Liver (tissue), 9 donors: ENCODE measurements around the gene XYLT2. TPM values are rescaled to one million over a fixed set of nuclear protein-coding genes. Genes with fewer than 3 reads are reported as not detected.

ENCODE experiments used
- DNase-seq: peaks from one replicate; pipeline ENCODE4 v3.0.0-alpha.2; 2017; ENCODE audit warnings: low spot score
- H3K27ac ChIP-seq, 2 donors: one replicate each; pipeline ENCODE4 v1.7.0; 2013; ENCODE audit warnings: inconsistent platforms in 2 of 2, low read length in 2 of 2, control low read depth in 1 of 2, low read depth in 1 of 2, mild to moderate bottlenecking in 1 of 2
- H3K27me3 ChIP-seq, 4 donors: one replicate each; pipeline versions ENCODE4 v1.6.1 to v1.7.0; 2013; ENCODE audit warnings: low read length in 3 of 4, inconsistent platforms in 1 of 4, mild to moderate bottlenecking in 1 of 4, moderate library complexity in 1 of 4; ENCODE audit not compliant: control insufficient read depth in 4 of 4, insufficient read depth in 4 of 4
- H3K36me3 ChIP-seq, 4 donors: one replicate each; pipeline versions ENCODE4 v1.6.1 to v1.7.0; 2013; ENCODE audit warnings: low read length in 3 of 4, mild to moderate bottlenecking in 3 of 4, low read depth in 1 of 4, moderate library complexity in 1 of 4; ENCODE audit not compliant: control insufficient read depth in 4 of 4, insufficient read depth in 3 of 4
- H3K4me1 ChIP-seq, 4 donors: one replicate each; pipeline versions ENCODE4 v1.6.1 to v1.7.0; 2013; ENCODE audit warnings: low read length in 3 of 4, mild to moderate bottlenecking in 3 of 4, moderate library complexity in 1 of 4; ENCODE audit not compliant: control insufficient read depth in 4 of 4, insufficient read depth in 4 of 4
- H3K4me3 ChIP-seq, 3 donors: one replicate each; pipeline versions ENCODE4 v1.6.1 to v1.7.0; 2013; ENCODE audit warnings: low read length in 3 of 3, control low read depth in 1 of 3, low read depth in 1 of 3, mild to moderate bottlenecking in 1 of 3
- H3K9ac ChIP-seq, 2 donors: one replicate each; pipeline ENCODE4 v1.7.0; 2013; ENCODE audit warnings: low read length in 2 of 2, mild to moderate bottlenecking in 2 of 2, moderate library complexity in 2 of 2, control low read depth in 1 of 2, low read depth in 1 of 2
- H3K9me3 ChIP-seq, 4 donors: one replicate each; pipeline versions ENCODE4 v1.6.1 to v1.7.0; 2013; ENCODE audit warnings: low read length in 3 of 4; ENCODE audit not compliant: control insufficient read depth in 4 of 4
- CTCF ChIP-seq: fragments of 150-350 bp; IDR thresholded peaks from 2 replicates; pipeline ENCODE4 v1.5.1; 2017; ENCODE audit warnings: improper control_type of control experiment, low read depth, low read length; ENCODE audit not compliant: missing input control
- FOXA1 ChIP-seq: IDR thresholded peaks from 2 replicates; pipeline ENCODE4 v1.6.1; 2016; ENCODE audit warnings: antibody characterized with exemption
- FOXA2 ChIP-seq: IDR thresholded peaks from 2 replicates; pipeline ENCODE4 v1.6.1; 2016; ENCODE audit warnings: antibody characterized with exemption
- HNF4A ChIP-seq, 2 donors: conservative IDR thresholded peaks; 2 replicates each; pipeline ENCODE4 v1.6.1; 2016; ENCODE audit warnings: antibody characterized with exemption in 2 of 2, mild to moderate bottlenecking in 2 of 2
- HNF4G ChIP-seq: IDR thresholded peaks from 2 replicates; pipeline ENCODE4 v1.6.1; 2016; ENCODE audit warnings: antibody characterized with exemption
- JUND ChIP-seq, 2 donors: IDR thresholded peaks; 2 replicates each; pipeline ENCODE4 v1.6.1; 2016; ENCODE audit warnings: antibody characterized with exemption in 2 of 2
- MAX ChIP-seq: IDR thresholded peaks from 2 replicates; pipeline ENCODE4 v1.6.1; 2016; ENCODE audit warnings: antibody characterized with exemption
- NR2F2 ChIP-seq: IDR thresholded peaks from 2 replicates; pipeline ENCODE4 v1.6.1; 2016; ENCODE audit warnings: antibody characterized with exemption
- RAD21 ChIP-seq, 2 donors: IDR thresholded peaks; 2 replicates each; pipeline ENCODE4 v1.6.1; 2016; ENCODE audit warnings: antibody characterized with exemption in 2 of 2, mild to moderate bottlenecking in 2 of 2
- REST ChIP-seq: IDR thresholded peaks from 2 replicates; pipeline ENCODE4 v1.6.1; 2016; ENCODE audit warnings: antibody characterized with exemption, mild to moderate bottlenecking
- SP1 ChIP-seq: IDR thresholded peaks from 2 replicates; pipeline ENCODE4 v1.6.1; 2018; ENCODE audit warnings: antibody characterized with exemption, mild to moderate bottlenecking
- TAF1 ChIP-seq: conservative IDR thresholded peaks from 2 replicates; pipeline ENCODE4 v1.6.1; 2016; ENCODE audit warnings: antibody characterized with exemption, mild to moderate bottlenecking
- YY1 ChIP-seq: IDR thresholded peaks from 2 replicates; pipeline ENCODE4 v1.6.1; 2016; ENCODE audit warnings: antibody characterized with exemption, mild to moderate bottlenecking
- ZBTB33 ChIP-seq: IDR thresholded peaks from 2 replicates; pipeline ENCODE4 v1.6.1; 2016; ENCODE audit warnings: antibody characterized with exemption
- WGBS: extraction: QIAGEN DNeasy Blood & Tissue Kit; methylation state at CpG from one replicate; pipeline ENCODE4 v1.1.7; 2013; 5-methylcytosine and 5-hydroxymethylcytosine counted together
- polyA plus RNA-seq, 2 donors: library from polyadenylated mRNA; stranded (reverse) in 1 of 2; unstranded in 1 of 2; fragments of 200-250 nt in 1 of 2; fragments of >200 nt in 1 of 2; fragmentation: Nextera tagmentation in 1 of 2; extraction: Ambion mirVana in 1 of 2; gene quantifications; one replicate each; pipeline versions ENCODE4 v1.2.1 to v1.2.3, GENCODE V29; 2013 to 2015
- total RNA-seq, 2 donors: library from RNA; depleted of rRNA; stranded (reverse); fragments of >200 nt; gene quantifications; one replicate each; pipeline ENCODE4 v1.2.3, GENCODE V29; 2014
- TF ChIP-seq, protein P1 (sequence below): IDR thresholded peaks from 2 replicates; pipeline ENCODE4 v1.6.1; 2016; ENCODE audit warnings: antibody characterized with exemption
- donor health status: healthy.
- donor health status: healthy.
- donor health status: healthy.
- donor health status: healthy.
- donor health status: healthy.

The XYLT2 gene
- total and polyA plus RNA-seq, 4 donors: 5.3 to 11.3 (median 8.2) TPM

GRCh38 chr17:50355336-50355700, 9.4 kb downstream of the XYLT2 start:
- WGBS: 93% methylated on average over 4 of the region's 4 CpGs
- DNase-seq: no peak
- Histone ChIP-seq H3K36me3 (peaks cover 1 to 39% (median 15%) of the 10 kb centered on the region in 4 donors), H3K4me3 (no peak overlapping the region), H3K9ac (no peak overlapping the region), H3K9me3 (no peaks in the 10 kb centered on the region), H3K4me1 (peaks cover 0 to 6% (median 3%) of the 10 kb centered on the region in 4 donors), H3K27ac (no peak overlapping the region), H3K27me3 (no peaks in the 10 kb centered on the region)
- TF ChIP-seq SP1 (no peak), YY1 (no peak), FOXA2 (no peak), ZBTB33 (no peak)

- Histone ChIP-seq H3K36me3 (peaks cover 1 to 39% (median 15%) of the 10 kb centered on the region in 4 donors), H3K9me3 (no peaks in the 10 kb centered on the region), H3K27me3 (no peaks in the 10 kb centered on the region), H3K27ac (no peak overlapping the region), H3K4me3 (no peak overlapping the region), H3K9ac (no peak overlapping the region), H3K4me1 (peaks cover 0 to 6% (median 3%) of the 10 kb centered on the region in 4 donors)
- 95% methylated on average over 20 of the region's 20 CpGs for WGBS
- DNase-seq: no peak
- TF ChIP-seq RAD21 (IDR thresholded peaks at IDR 0.05): no peak
- no peak for TF ChIP-seq REST
- no peak for TF ChIP-seq TAF1
- TF ChIP-seq HNF4A (conservative IDR thresholded peaks at IDR 0.05): no peak
- TF ChIP-seq MAX: no peak
- no peak for TF ChIP-seq YY1
- TF ChIP-seq HNF4G: no peak
- TF ChIP-seq SP1: no peak
- TF ChIP-seq FOXA1: no peak
These were observed 9.9 kb downstream of the XYLT2 start for GRCh38 chr17:50355701-50356341.

DNA sequence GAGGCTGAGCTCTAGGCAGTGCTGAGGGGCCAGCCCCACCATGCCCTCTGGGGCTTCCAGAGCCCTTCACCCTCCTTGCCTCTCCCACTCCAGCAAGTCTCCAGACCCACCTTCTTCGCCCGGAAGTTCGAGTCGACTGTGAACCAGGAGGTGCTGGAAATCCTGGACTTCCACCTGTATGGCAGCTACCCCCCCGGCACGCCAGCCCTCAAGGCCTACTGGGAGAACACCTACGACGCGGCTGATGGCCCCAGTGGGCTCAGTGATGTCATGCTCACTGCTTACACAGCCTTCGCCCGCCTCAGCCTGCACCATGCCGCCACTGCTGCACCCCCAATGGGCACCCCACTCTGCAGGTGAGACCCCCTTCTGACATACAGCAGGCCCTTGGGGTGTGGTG, 10.5 kb downstream of the XYLT2 start:
- peaks cover 0 to 6% (median 3%) of the 10 kb centered on the region in 4 donors for H3K4me1 ChIP-seq
- no peaks in the 10 kb centered on the region for H3K9me3 ChIP-seq
- peaks cover 1 to 41% (median 15%) of the 10 kb centered on the region in 4 donors for H3K36me3 ChIP-seq
- no peak overlapping the region for H3K4me3 ChIP-seq
- DNase-seq: no peak
- no peak overlapping the region for H3K27ac ChIP-seq
- no peaks in the 10 kb centered on the region for H3K27me3 ChIP-seq
- no peak overlapping the region for H3K9ac ChIP-seq
- WGBS: 96% methylated on average over 12 of the region's 12 CpGs
- TF ChIP-seq TAF1: no peak
- TF ChIP-seq HNF4A (conservative IDR thresholded peaks at IDR 0.05): no peak
- no peak for TF ChIP-seq FOXA1
- no peak for TF ChIP-seq JUND (IDR thresholded peaks at IDR 0.05)
- no peak for TF ChIP-seq YY1
- TF ChIP-seq, protein P1, sequence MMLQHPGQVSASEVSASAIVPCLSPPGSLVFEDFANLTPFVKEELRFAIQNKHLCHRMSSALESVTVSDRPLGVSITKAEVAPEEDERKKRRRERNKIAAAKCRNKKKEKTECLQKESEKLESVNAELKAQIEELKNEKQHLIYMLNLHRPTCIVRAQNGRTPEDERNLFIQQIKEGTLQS: no peak
- TF ChIP-seq CTCF: no peak
- TF ChIP-seq REST: no peak
- no peak for TF ChIP-seq NR2F2
- TF ChIP-seq MAX: no peak
- no peak for TF ChIP-seq RAD21 (IDR thresholded peaks at IDR 0.05)
